ENCODE measurements around the gene GP9. TPM values are rescaled to one million over a fixed set of nuclear protein-coding genes. Genes with fewer than 3 reads are reported as not detected.

GP9 gene
- polyA plus RNA-seq, 1 of the 3 experiments (the other 2 are of a cell fraction): not detected

GRCh38 chr3:129018751-129019150 is 41.8 kb upstream of the GP9 start:
- H3K4me3 ChIP-seq (ENCODE audit: low read depth in 2 of 2, low read length in 1 of 2): no peak overlapping the region
- H2AFZ ChIP-seq (ENCODE audit: low read depth): no peak overlapping the region
- no peak overlapping the region for H3K4me2 ChIP-seq
- POLR2A ChIA-PET: no interaction called here
- no peaks in the 10 kb centered on the region for H3K9me2 ChIP-seq
- H3K4me1 ChIP-seq (ENCODE audit: control insufficient read depth in 1 of 2, insufficient read depth in 2 of 2, low read depth in 1 of 2, low read length in 1 of 2): peaks cover 0 to 18% of the 10 kb centered on the region in 2 experiments; a peak in 1 of 4 replicates
- H3K36me3 ChIP-seq (replicated peaks in 1 of 2; ENCODE audit: control insufficient read depth in 1 of 2, insufficient read depth in 2 of 2, low read length in 1 of 2): no peaks in the 10 kb centered on the region
- H3K27ac ChIP-seq (ENCODE audit: low read depth in 2 of 2, low read length in 1 of 2): no peak overlapping the region
- no peaks in the 10 kb centered on the region for H3K79me2 ChIP-seq (ENCODE audit: insufficient read depth)
- TF ChIP-seq FOSL2 (IDR thresholded peaks at IDR 0.05; ENCODE audit: borderline replicate concordance, low read depth) (no peak), RAD21 (IDR thresholded peaks at IDR 0.05; ENCODE audit: low read length) (no peak), MEF2A (IDR thresholded peaks at IDR 0.05; ENCODE audit: borderline replicate concordance, low read depth) (no peak), NFIC (IDR thresholded peaks at IDR 0.05; ENCODE audit: borderline replicate concordance) (no peak)
- no peaks in the 10 kb centered on the region for H3F3A ChIP-seq (replicated peaks; ENCODE audit: insufficient read depth)
- CTCF ChIA-PET: no interaction called here
- H3K9ac ChIP-seq: no peak overlapping the region
- H4K20me1 ChIP-seq (ENCODE audit: insufficient read depth): no peaks in the 10 kb centered on the region
- no peaks in the 10 kb centered on the region; the same call in 1 of the 2 replicates for H3K27me3 ChIP-seq (ENCODE audit: insufficient read depth)
- no peaks in the 10 kb centered on the region for H3K9me3 ChIP-seq
- WGBS (ENCODE audit: low lambda C conversion rate): 80% methylated on average over 9 of the region's 9 CpGs
- DNase-seq: no peak

- CTCF ChIA-PET: interaction anchor here (1.0 to 4.7 kb wide), 2 partner anchors 34 to 226 kb away, joined by 3 to 25 read pairs; no protein-coding TSS in a partner anchor
- Histone ChIP-seq H3K27ac (ENCODE audit: low read depth in 2 of 2, low read length in 1 of 2) (no peak overlapping the region), H3K9me2 (no peaks in the 10 kb centered on the region), H3K27me3 (ENCODE audit: insufficient read depth) (no peaks in the 10 kb centered on the region; the same call in 1 of the 2 replicates), H3K4me3 (ENCODE audit: low read depth in 2 of 2, low read length in 1 of 2) (no peak overlapping the region), H3K4me2 (no peak overlapping the region), H3K4me1 (ENCODE audit: control insufficient read depth in 1 of 2, insufficient read depth in 2 of 2, low read depth in 1 of 2, low read length in 1 of 2) (peaks cover 0 to 18% of the 10 kb centered on the region in 2 experiments; a peak in 1 of 4 replicates), H3K9me3 (no peaks in the 10 kb centered on the region), H3K9ac (no peak overlapping the region), H3F3A (replicated peaks; ENCODE audit: insufficient read depth) (no peaks in the 10 kb centered on the region), H3K79me2 (ENCODE audit: insufficient read depth) (no peaks in the 10 kb centered on the region), H3K36me3 (replicated peaks in 1 of 2; ENCODE audit: control insufficient read depth in 1 of 2, insufficient read depth in 2 of 2, low read length in 1 of 2) (no peaks in the 10 kb centered on the region), H4K20me1 (ENCODE audit: insufficient read depth) (no peaks in the 10 kb centered on the region), H2AFZ (ENCODE audit: low read depth) (no peak overlapping the region)
- 64% methylated on average over 3 of the region's 3 CpGs for WGBS (ENCODE audit: low lambda C conversion rate)
- POLR2A ChIA-PET: no interaction called here
- DNase-seq: no peak
- TF ChIP-seq FOXJ3 (CRISPR knock-in tag; IDR thresholded peaks at IDR 0.05): no peak
- TF ChIP-seq ELF1 (IDR thresholded peaks at IDR 0.05): no peak
- no peak for TF ChIP-seq SIN3A (IDR thresholded peaks at IDR 0.05; ENCODE audit: borderline replicate concordance, low read depth, low read length)
- no peak for TF ChIP-seq SMC3 (IDR thresholded peaks at IDR 0.05; ENCODE audit: low read depth, low read length)
- TF ChIP-seq RXRA (IDR thresholded peaks at IDR 0.05; ENCODE audit: borderline replicate concordance, low read depth): no peak
- no peak for TF ChIP-seq MXI1 (IDR thresholded peaks at IDR 0.05; ENCODE audit: low read depth, low read length)
- TF ChIP-seq MAX (IDR thresholded peaks at IDR 0.05; ENCODE audit: low read depth): no peak
- no peak for TF ChIP-seq PBX3 (IDR thresholded peaks at IDR 0.05)
- TF ChIP-seq YY1 (IDR thresholded peaks at IDR 0.05; ENCODE audit: low read depth): no peak
- TF ChIP-seq RFX5 (IDR thresholded peaks at IDR 0.05; ENCODE audit: low read length): no peak
- TF ChIP-seq ZBTB33 (IDR thresholded peaks at IDR 0.05; ENCODE audit: borderline replicate concordance, low read depth): no peak
- TF ChIP-seq RAD21 (IDR thresholded peaks at IDR 0.05; ENCODE audit: low read length): no peak
- TF ChIP-seq USF2 (IDR thresholded peaks at IDR 0.05; ENCODE audit: borderline replicate concordance, low read depth, low read length): no peak
- TF ChIP-seq REST (IDR thresholded peaks at IDR 0.05; ENCODE audit: low read depth, low read length): no peak
- no peak for TF ChIP-seq EP300 (IDR thresholded peaks at IDR 0.05; ENCODE audit: borderline replicate concordance in 1 of 2, low read depth in 1 of 2, low read length in 1 of 2)
- TF ChIP-seq POLR2AphosphoS5 (IDR thresholded peaks at IDR 0.05; ENCODE audit: low read depth, low read length): no peak
These were observed 41.3 kb upstream of the GP9 start for GRCh38 chr3:129019266-129019665.
